ENCODE measurements around the gene RERG.
A peak's percentile ranks its signal among the peaks of the same experiment; 100 is the strongest.
"Not testable (repeated sequence)": the region's sequence is repeated elsewhere in the genome, so short reads cannot be mapped to it uniquely, and the experiment has no call there.

RERG gene

GRCh38 chr12:15220915-15221885 lies at the start of gene RERG:
Gene RERG, minus strand, starts transcription at chr12:15221417. Its CDS starts 3,928 bp downstream, at chr12:15217489.
- peak; percentile 50 for DNase-seq

- no peak for DNase-seq
These were observed 49.4 kb upstream of the RERG start for GRCh38 chr12:15270591-15270990.

GRCh38 chr12:15268927-15269552 lies 47.8 kb upstream of the RERG start:
- peak; percentile 57 for DNase-seq

- no peak for DNase-seq
These were observed 47.1 kb upstream of the RERG start for GRCh38 chr12:15268309-15268708.

- DNase-seq: no peak
These were observed 44.7 kb upstream of the RERG start for GRCh38 chr12:15265875-15266274.

GRCh38 chr12:15256761-15257160 lies 35.5 kb upstream of the RERG start:
- DNase-seq: no peak

- no peak for DNase-seq
These were observed 32.8 kb upstream of the RERG start for GRCh38 chr12:15253990-15254389.

- DNase-seq: no peak
These were observed 23.7 kb upstream of the RERG start for GRCh38 chr12:15244926-15245325.

GRCh38 chr12:15244341-15244740 lies 23.1 kb upstream of the RERG start:
- DNase-seq: no peak

GRCh38 chr12:15243102-15243501 lies 21.9 kb upstream of the RERG start:
- no peak for DNase-seq

GRCh38 chr12:15240898-15241297 lies 19.7 kb upstream of the RERG start:
- DNase-seq: no peak

GRCh38 chr12:15234508-15234907 lies 13.3 kb upstream of the RERG start:
- no peak for DNase-seq

GRCh38 chr12:15234011-15234410 lies 12.8 kb upstream of the RERG start:
- DNase-seq: no peak

GRCh38 chr12:15232959-15233358 lies 11.7 kb upstream of the RERG start:
- DNase-seq: no peak

- DNase-seq: no peak
These were observed 10.3 kb upstream of the RERG start for GRCh38 chr12:15231493-15231892.

- DNase-seq: no peak
These were observed 9.5 kb upstream of the RERG start for GRCh38 chr12:15230751-15231150.

- DNase-seq: no peak
These were observed 8.9 kb upstream of the RERG start for GRCh38 chr12:15230137-15230536.

- peak; percentile 33 for DNase-seq
These were observed 5.9 kb upstream of the RERG start for GRCh38 chr12:15227004-15227679.

GRCh38 chr12:15225863-15226218 lies 4.6 kb upstream of the RERG start:
- DNase-seq: not testable (repeated sequence)

- no peak for DNase-seq
These were observed 4.1 kb upstream of the RERG start for GRCh38 chr12:15225136-15225862.

- no peak for DNase-seq
These were observed 1.0 kb upstream of the RERG start for GRCh38 chr12:15222219-15222618.

GRCh38 chr12:15220451-15220850 lies 766 bp downstream of the RERG start:
- no peak for DNase-seq

GRCh38 chr12:15218794-15219193 lies 2.4 kb downstream of the RERG start:
- DNase-seq: no peak
